ENCODE data around the gene WDFY3. TPM values are rescaled to one million over a fixed set of nuclear protein-coding genes. Genes with fewer than 3 reads are reported as not detected.
"Not testable (repeated sequence)": the region's sequence is repeated elsewhere in the genome, so short reads cannot be mapped to it uniquely, and the experiment has no call there.

The WDFY3 gene
- total and polyA plus RNA-seq, 9 of the 15 experiments (the other 6 are each of a cell fraction or from before 2014, with no cell fraction given) = 0.58 to 13.5 (median 9.4) TPM

GRCh38 chr4:84837751-84838150 is 128.7 kb downstream of the WDFY3 start:
- WGBS (ENCODE audit: insufficient coverage, low coverage, missing lambda C conversion rate) = 17% methylated on average over 2 of the region's 2 CpGs
- ChIA-PET CTCF (ENCODE audit: low intra/inter-chr PET ratio) (no interaction called here), POLR2A (no interaction called here)
- Histone ChIP-seq H4K20me1 (replicated peaks; ENCODE audit: control insufficient read depth, insufficient read depth, low read length) (no peaks in the 10 kb centered on the region), H3K27me3 (ENCODE audit: control insufficient read depth in 2 of 2, insufficient read depth in 2 of 2, low read length in 2 of 2) (no peaks in the 10 kb centered on the region), H3K4me1 (replicated peaks in 1 of 2; ENCODE audit: control insufficient read depth in 2 of 2, insufficient read depth in 2 of 2, low read length in 2 of 2) (no peaks in the 10 kb centered on the region), H3K4me2 (ENCODE audit: insufficient read depth, low read length) (no peak overlapping the region), H3K27ac (ENCODE audit: extremely low read depth, low read depth, low read length) (no peak overlapping the region), H3K4me3 (no peak overlapping the region), H3K9me1 (ENCODE audit: control insufficient read depth, insufficient read depth, low read length) (no peaks in the 10 kb centered on the region), H3K9me3 (replicated peaks; ENCODE audit: control insufficient read depth, insufficient read depth, low read depth, low read length) (no peaks in the 10 kb centered on the region), H3K9ac (ENCODE audit: insufficient read depth in 1 of 2, low read depth in 2 of 2, low read length in 2 of 2) (no peak overlapping the region), H2AFZ (ENCODE audit: low read depth, low read length) (no peak overlapping the region), H3K79me2 (ENCODE audit: control insufficient read depth, insufficient read depth, low read length) (no peaks in the 10 kb centered on the region), H3K36me3 (ENCODE audit: control insufficient read depth, insufficient read depth, low read length) (no peaks in the 10 kb centered on the region)
- ATAC-seq (no peak), DNase-seq (ENCODE audit: extremely low read depth in 1 of 4, low spot score in 3 of 4) (no peak), FAIRE-seq (no peak)
- intact Hi-C loops (cut with micrococcal nuclease) (no loop called here), in situ Hi-C loops (cut with MboI) (no loop called here)
- TF ChIP-seq BRD9 (IDR thresholded peaks at IDR 0.05; ENCODE audit: low read depth, partially characterized antibody) = no peak
- TF ChIP-seq MNT (conservative IDR thresholded peaks at IDR 0.05) = no peak
- TF ChIP-seq FIP1L1 (IDR thresholded peaks at IDR 0.05; ENCODE audit: low read depth, low read length, poor library complexity, severe bottlenecking) = no peak
- no peak for TF ChIP-seq ZNF184 (CRISPR knock-in tag; IDR thresholded peaks at IDR 0.05)
- TF ChIP-seq ZNF655 (CRISPR knock-in tag; IDR thresholded peaks at IDR 0.05) = no peak
- no peak for TF ChIP-seq EHMT2 (IDR thresholded peaks at IDR 0.05)
- no peak for TF ChIP-seq XRCC5 (IDR thresholded peaks at IDR 0.05; ENCODE audit: low read depth, low read length)
- no peak for TF ChIP-seq ZNF274 (IDR thresholded peaks at IDR 0.05; ENCODE audit: borderline replicate concordance, low read depth, low read length)
- BruUV-seq (replicated peaks) = no TSS peak

- DNase-seq (ENCODE audit: extremely low read depth in 1 of 4, low spot score in 3 of 4); H3K4me2 ChIP-seq (ENCODE audit: insufficient read depth, low read length); intact Hi-C loops (cut with micrococcal nuclease); H3K27me3 ChIP-seq (ENCODE audit: control insufficient read depth in 2 of 2, insufficient read depth in 2 of 2, low read length in 2 of 2); H3K9ac ChIP-seq (ENCODE audit: insufficient read depth in 1 of 2, low read depth in 2 of 2, low read length in 2 of 2); H3K9me3 ChIP-seq (replicated peaks; ENCODE audit: control insufficient read depth, insufficient read depth, low read depth, low read length); H2AFZ ChIP-seq (ENCODE audit: low read depth, low read length); H3K27ac ChIP-seq (ENCODE audit: extremely low read depth, low read depth, low read length); BruUV-seq (replicated peaks); in situ Hi-C loops (cut with MboI); H3K9me1 ChIP-seq (ENCODE audit: control insufficient read depth, insufficient read depth, low read length); H3K36me3 ChIP-seq (ENCODE audit: control insufficient read depth, insufficient read depth, low read length); ATAC-seq; H3K79me2 ChIP-seq (ENCODE audit: control insufficient read depth, insufficient read depth, low read length); H3K4me1 ChIP-seq (replicated peaks in 1 of 2; ENCODE audit: control insufficient read depth in 2 of 2, insufficient read depth in 2 of 2, low read length in 2 of 2); H4K20me1 ChIP-seq (replicated peaks; ENCODE audit: control insufficient read depth, insufficient read depth, low read length); CTCF ChIA-PET (ENCODE audit: low intra/inter-chr PET ratio); H3K4me3 ChIP-seq; FAIRE-seq: not testable (repeated sequence)
- POLR2A ChIA-PET = interaction anchor here (1.4 to 1.6 kb wide), 2 partner anchors 14 to 19 kb away, joined by 3 read pairs; no protein-coding TSS in a partner anchor
- 60% methylated on average over 6 of the region's 6 CpGs for WGBS (ENCODE audit: insufficient coverage, low coverage, missing lambda C conversion rate)
Measured at GRCh38 chr4:84829633-84830032, 136.9 kb downstream of the WDFY3 start.
